Measurements from ENCODE around the gene USP30.

DNA sequence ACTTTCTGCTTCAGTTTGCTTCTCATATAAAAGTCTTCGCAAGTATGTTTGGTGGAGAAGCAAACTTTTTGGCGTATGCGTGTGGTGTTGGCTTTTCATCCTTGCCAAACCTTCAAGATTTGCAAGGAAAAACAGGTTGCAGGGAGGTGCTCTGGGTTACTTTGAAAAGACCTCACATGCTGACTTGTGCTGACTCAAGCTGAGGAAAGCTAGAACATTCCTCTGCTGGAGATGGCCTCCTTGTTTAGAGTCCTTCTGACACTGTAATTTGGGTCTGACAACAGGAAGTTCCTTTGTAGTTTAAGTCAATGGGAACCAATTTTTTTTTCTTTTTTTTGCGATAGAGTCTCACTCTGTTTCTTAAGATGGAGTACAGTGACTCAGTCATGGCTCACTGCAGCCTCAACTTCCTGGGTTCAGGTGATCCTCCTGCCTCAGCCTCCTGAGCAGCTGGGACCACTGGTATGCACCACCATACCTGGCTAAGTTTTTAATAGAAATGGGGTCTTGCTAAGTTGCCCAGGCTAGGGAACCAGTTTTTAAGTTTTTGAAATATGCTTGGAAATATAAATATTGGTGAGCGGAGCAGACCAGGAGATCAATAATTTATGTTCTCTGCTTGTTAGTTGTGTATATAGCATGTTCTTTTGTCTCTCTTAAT is 61.4 kb downstream of the USP30 start:
- TF ChIP-seq CTCF (IDR thresholded peaks at IDR 0.05) (no peak), POLR2A (IDR thresholded peaks at IDR 0.05) (no peak)
